ENCODE data around the gene NCKAP5.
A peak's percentile ranks its signal among the peaks of the same experiment; 100 is the strongest.
"Not testable (repeated sequence)": the region's sequence is repeated elsewhere in the genome, so short reads cannot be mapped to it uniquely, and the experiment has no call there.

NCKAP5 gene

GRCh38 chr2:133496501-133497269, 71.6 kb downstream of the NCKAP5 start:
- no peak for DNase-seq

- DNase-seq, result no peak
These were observed 73.0 kb downstream of the NCKAP5 start for GRCh38 chr2:133495226-133495625.

DNA sequence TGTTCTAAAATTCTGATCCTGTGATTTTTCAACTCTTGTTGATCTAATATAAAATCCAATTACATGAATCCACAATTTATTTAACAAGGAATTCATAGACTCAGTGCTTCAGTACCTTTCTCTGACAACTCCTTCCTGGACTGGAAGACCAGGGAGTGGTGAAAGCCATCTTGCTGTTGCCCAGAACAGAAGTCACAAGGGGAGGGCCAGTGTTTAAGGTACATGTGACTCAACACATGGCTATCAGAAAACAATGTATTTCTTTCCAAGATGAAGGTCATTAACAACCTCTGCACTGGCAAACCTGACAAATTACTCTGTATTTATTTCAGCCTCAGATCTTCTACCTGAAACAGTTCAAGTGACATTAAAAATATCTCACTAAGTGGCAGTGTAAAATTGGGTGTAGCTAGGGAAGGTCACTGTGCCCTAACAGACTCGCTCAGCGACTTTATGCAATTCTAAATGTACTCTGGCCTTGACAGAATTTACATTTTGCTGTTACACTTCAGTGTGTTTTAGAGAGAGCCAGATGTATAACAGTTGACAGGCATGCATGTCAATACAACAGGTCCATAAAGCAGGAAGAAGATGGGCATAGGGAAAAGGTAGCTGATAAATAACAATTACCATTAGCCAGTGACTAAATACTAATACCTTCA, 75.4 kb downstream of the NCKAP5 start:
- peak in 1 of 2 experiments; percentile 9 for DNase-seq

- DNase-seq, result no peak
These were observed 77.8 kb downstream of the NCKAP5 start for GRCh38 chr2:133490411-133490980.

GRCh38 chr2:133489641-133490410, 78.4 kb downstream of the NCKAP5 start:
- DNase-seq, result no peak

- DNase-seq, result no peak
These were observed 79.1 kb downstream of the NCKAP5 start for GRCh38 chr2:133489146-133489545.

GRCh38 chr2:133486771-133487191, 81.5 kb downstream of the NCKAP5 start:
- no peak for DNase-seq

DNA sequence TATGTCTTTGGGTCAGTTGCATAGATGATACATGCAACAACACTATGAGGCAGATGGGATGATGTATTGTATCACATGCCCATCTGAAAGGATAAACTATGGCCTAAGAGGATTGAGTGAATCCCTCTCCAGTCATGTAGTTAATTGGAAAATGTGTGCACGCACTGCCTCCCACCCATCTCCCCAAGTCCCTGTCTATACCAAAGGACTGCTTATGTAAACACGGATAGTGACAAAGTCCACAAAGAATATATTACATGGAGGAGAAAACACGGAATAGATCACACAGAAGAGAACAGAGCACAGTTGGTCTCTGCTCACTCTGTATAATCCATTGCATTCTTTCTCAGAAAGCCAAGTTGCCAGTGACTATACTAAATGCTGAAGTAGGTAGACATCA, 82.4 kb downstream of the NCKAP5 start:
- DNase-seq, result peak in 1 of 2 experiments; percentile 10

DNA sequence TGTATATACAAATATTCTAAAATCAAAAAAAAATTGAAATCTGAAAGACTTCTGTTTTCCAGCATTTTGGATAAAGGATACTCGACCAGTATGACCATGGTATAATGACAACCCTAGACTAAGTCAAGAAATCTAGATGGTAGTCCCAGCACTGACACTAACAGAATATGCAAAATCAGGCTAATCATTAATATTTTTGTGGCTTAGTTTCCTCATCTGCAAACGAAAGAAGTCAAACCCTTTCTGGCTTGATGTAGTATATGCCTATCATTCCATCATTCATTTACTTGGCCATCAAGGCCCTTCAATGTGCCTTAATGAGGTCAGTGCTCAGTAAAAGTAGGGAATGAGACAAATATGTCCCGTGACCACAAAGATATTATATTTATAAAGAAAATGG, 83.5 kb downstream of the NCKAP5 start:
- no peak for DNase-seq

- DNase-seq, result no peak
These were observed 84.2 kb downstream of the NCKAP5 start for GRCh38 chr2:133484106-133484505.

GRCh38 chr2:133483181-133483580, 85.1 kb downstream of the NCKAP5 start:
- DNase-seq, result no peak

DNA sequence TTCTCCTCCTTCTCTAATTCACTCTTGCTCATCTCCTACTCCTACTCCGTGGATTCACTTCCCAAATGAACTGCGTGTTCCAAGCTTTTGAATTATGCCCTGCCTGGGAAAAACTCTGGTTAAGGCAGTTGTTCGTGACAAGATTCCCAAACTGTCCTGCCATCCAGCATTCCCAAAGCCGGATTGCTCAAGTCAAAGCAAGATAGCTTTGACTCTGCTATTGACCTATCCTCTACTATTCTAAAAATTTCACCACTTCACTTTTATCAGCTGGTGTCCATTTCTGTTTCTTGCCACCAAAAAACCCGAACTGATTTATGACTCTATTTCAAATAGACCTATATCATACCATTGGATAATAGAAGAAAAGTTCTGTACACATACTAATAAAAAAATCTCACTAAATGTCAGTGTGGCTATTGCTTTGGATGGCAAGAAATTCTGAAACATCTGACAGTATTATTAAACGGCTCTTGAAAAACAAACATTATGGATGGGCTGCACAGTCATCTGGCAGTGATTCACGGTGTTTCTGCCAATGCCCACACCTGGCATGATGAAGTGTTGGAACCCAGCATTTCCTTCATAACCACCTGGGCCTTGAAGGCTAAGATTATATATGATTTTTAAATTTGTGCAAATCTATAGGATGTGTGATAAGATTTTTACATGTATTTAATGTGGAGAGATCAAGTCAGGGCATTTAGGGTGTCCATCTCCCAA, 87.4 kb downstream of the NCKAP5 start:
- no peak for DNase-seq

- DNase-seq, result no peak
These were observed 90.7 kb downstream of the NCKAP5 start for GRCh38 chr2:133477616-133477990.

- DNase-seq, result no peak
These were observed 91.2 kb downstream of the NCKAP5 start for GRCh38 chr2:133476931-133477615.

DNA sequence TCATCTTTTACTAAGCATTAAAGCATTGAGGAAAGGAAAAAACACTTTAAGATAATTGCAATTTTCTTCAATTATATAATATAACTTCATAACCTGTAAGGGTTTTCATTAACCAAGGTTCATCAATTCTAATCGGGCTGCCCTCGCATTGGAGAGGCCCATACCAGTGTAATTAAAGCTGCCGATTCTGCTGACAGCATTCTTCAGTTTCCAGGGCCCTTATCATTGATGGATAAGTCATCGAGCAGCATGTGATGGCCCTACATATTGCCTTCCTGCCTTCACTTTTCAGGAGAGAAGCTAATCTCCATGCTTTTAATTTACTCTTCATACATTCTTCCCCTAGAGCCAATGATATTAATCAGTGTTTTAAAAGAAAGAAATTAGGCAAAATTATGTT, 92.0 kb downstream of the NCKAP5 start:
- no peak for DNase-seq

DNA sequence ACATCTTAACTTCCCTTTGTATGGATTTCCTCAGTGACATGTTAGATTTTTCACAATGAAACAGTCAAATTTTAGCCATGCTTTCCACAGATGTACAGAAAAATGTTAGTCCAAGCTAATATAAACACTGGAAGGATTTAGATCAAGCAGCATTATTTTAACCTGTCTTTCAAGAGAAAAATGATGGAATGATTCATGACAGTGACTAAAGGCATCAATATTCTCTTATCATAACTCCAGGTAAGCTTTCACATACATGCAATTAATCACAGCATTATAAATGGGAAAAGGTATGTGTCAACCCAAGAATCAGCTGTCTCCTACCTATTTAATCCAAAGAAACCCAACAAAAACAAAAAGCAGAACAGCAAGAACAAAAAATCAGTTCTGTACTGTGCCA, 92.7 kb downstream of the NCKAP5 start:
- DNase-seq, result no peak

DNA sequence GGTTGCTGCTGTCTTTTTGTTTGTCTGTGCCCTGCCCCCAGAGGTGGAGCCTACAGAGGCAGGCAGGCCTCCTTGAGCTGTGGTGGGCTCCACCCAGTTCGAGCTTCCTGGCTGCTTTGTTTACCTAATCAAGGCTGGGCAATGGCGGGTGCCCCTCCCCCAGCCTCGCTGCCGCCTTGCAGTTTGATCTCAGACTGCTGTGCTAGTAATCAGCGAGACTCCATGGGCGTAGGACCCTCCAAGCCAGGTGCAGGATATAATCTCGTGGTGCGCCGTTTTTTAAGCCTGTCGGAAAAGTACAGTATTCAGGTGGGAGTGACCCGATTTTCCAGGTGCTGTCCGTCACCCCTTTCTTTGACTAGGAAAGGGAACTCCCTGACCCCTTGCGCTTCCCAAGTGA, 97.8 kb downstream of the NCKAP5 start:
- DNase-seq, result not testable (repeated sequence)

GRCh38 chr2:133462811-133463210, 105.5 kb downstream of the NCKAP5 start:
- DNase-seq, result no peak

DNA sequence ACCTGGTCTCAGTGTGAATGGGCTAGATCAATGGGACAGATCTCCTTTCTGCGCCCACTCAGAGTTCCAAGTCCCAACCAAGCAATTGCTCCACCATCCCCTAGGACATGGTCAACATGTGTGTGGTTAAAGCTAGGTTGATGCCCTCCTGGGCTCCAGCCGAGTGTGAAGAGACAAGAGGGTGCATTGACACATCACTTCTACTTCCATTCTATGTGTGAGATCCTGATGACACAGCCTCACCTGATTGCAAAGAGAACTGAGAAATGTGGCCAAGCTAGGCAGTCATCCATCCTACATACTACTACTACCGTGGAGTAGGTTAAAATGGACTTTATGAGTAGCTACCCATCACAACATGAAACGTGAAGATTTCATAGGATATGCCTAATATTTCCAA, 106.8 kb downstream of the NCKAP5 start:
- no peak for DNase-seq

GRCh38 chr2:133459590-133459989, 108.7 kb downstream of the NCKAP5 start:
- DNase-seq, result no peak

- no peak for DNase-seq
These were observed 110.0 kb downstream of the NCKAP5 start for GRCh38 chr2:133458280-133458679.

- DNase-seq, result no peak
These were observed 110.4 kb downstream of the NCKAP5 start for GRCh38 chr2:133457861-133458260.
